OCI-LY3 (cell line): Measurements from ENCODE around the gene IGHMBP2.

ENCODE experiments used
- H2AFZ ChIP-seq: fragments of 200-600, 300-600 bp; shearing (Covaris generic); 2 replicates; pipeline ENCODE4 v1.6.0; 2014; ENCODE audit warnings: antibody characterized with exemption, low read depth, low read length
- H3K27ac ChIP-seq: fragments of 200-600, 300-600 bp; sonication (generic); 2 replicates; pipeline ENCODE4 v1.5.1; 2014; ENCODE audit warnings: mild to moderate bottlenecking, low read length, moderate library complexity, mixed read lengths
- H3K27me3 ChIP-seq: fragments of 200-600, 300-600 bp; sonication (generic); 2 replicates; pipeline ENCODE4 v1.6.1; 2014; ENCODE audit warnings: low read depth, low read length, mixed read lengths
- H3K36me3 ChIP-seq: fragments of 200-600, 300-600 bp; sonication (generic); replicated peaks from 2 replicates; pipeline ENCODE3; 2014; ENCODE audit warnings: low read depth, low read length, mixed read lengths
- H3K4me1 ChIP-seq: fragments of 300-600, 200-600 bp; sonication (generic); 2 replicates; pipeline ENCODE4 v1.6.1; 2014; ENCODE audit warnings: low read length, mixed read lengths
- H3K4me2 ChIP-seq: fragments of 200-600, 300-600 bp; sonication (generic); 2 replicates; pipeline ENCODE4 v1.6.1; 2014; ENCODE audit warnings: low read length, mixed read lengths
- H3K4me3 ChIP-seq: fragments of 300-600, 200-600 bp; sonication (generic); 2 replicates; pipeline ENCODE4 v1.5.1; 2014; ENCODE audit warnings: antibody characterized with exemption, mild to moderate bottlenecking, low read length, moderate library complexity
- H3K79me2 ChIP-seq: fragments of 300-600, 200-600 bp; shearing (Covaris generic); 2 replicates; pipeline ENCODE4 v1.6.1; 2014; ENCODE audit warnings: mild to moderate bottlenecking, low read length, mixed read lengths
- H3K9ac ChIP-seq: fragments of 300-600, 200-600 bp; shearing (Covaris generic); 2 replicates; pipeline ENCODE4 v1.6.0; 2014; ENCODE audit warnings: mild to moderate bottlenecking, low read length, moderate library complexity
- H3K9me3 ChIP-seq: fragments of 200-600, 300-600 bp; shearing (Covaris generic); 2 replicates; pipeline ENCODE4 v1.6.1; 2014; ENCODE audit warnings: low read length, mixed read lengths; ENCODE audit not compliant: insufficient read depth
- H4K20me1 ChIP-seq: fragments of 200-600, 300-600 bp; sonication (generic); 2 replicates; pipeline ENCODE4 v1.6.1; 2016; ENCODE audit warnings: low read length, mixed read lengths; ENCODE audit not compliant: insufficient read depth
- EZH2phosphoT487 ChIP-seq: fragments of 200-600 bp; shearing (Covaris generic); IDR thresholded peaks from 2 replicates; pipeline ENCODE4 v1.6.1; 2018; ENCODE audit warnings: antibody characterized with exemption, mixed run types, low read depth
- TF ChIP-seq, protein P1 (sequence below): fragments of 200-600, 300-600 bp; sonication (generic); IDR thresholded peaks from 2 replicates; pipeline ENCODE4 v1.5.1; 2014; ENCODE audit warnings: antibody characterized with exemption, low read length, low read depth

IGHMBP2 gene

DNA sequence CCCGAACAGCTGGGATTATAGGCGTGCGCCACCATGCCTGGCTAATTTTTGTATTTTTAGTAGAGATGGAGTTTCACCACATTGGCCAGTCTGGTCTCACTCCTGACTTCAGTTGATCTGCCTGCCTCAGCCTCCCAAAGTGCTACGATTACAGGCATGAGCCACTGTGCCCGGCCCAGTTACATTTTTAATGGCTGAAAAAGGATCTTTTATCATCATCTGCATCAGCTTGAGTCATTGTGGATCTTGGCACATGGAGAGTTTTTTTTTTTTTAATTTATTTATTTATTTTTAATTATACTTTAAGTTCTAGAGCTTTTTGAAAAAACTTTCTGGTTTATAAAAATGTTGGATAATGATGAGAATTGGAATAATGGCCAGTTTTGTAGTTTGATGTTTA, 8.6 kb downstream of the IGHMBP2 start:
- H3K36me3 ChIP-seq, result peaks cover 38% of the 10 kb centered on the region
- TF ChIP-seq, protein P1, sequence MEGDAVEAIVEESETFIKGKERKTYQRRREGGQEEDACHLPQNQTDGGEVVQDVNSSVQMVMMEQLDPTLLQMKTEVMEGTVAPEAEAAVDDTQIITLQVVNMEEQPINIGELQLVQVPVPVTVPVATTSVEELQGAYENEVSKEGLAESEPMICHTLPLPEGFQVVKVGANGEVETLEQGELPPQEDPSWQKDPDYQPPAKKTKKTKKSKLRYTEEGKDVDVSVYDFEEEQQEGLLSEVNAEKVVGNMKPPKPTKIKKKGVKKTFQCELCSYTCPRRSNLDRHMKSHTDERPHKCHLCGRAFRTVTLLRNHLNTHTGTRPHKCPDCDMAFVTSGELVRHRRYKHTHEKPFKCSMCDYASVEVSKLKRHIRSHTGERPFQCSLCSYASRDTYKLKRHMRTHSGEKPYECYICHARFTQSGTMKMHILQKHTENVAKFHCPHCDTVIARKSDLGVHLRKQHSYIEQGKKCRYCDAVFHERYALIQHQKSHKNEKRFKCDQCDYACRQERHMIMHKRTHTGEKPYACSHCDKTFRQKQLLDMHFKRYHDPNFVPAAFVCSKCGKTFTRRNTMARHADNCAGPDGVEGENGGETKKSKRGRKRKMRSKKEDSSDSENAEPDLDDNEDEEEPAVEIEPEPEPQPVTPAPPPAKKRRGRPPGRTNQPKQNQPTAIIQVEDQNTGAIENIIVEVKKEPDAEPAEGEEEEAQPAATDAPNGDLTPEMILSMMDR, result no peak
- no peak for TF ChIP-seq EZH2phosphoT487
- H3K27ac ChIP-seq, result no peak overlapping the region
- H3K4me1 ChIP-seq, result no peaks in the 10 kb centered on the region
- H3K27me3 ChIP-seq, result no peaks in the 10 kb centered on the region
- H3K4me2 ChIP-seq, result no peak overlapping the region
- no peaks in the 10 kb centered on the region for H3K9me3 ChIP-seq
- H4K20me1 ChIP-seq, result no peaks in the 10 kb centered on the region
- H3K4me3 ChIP-seq, result no peak overlapping the region
- no peak overlapping the region for H2AFZ ChIP-seq
- H3K9ac ChIP-seq, result no peak overlapping the region
- H3K79me2 ChIP-seq, result peaks cover 1% of the 10 kb centered on the region; the same call in 1 of the 2 replicates

GRCh38 chr11:68913188-68913587, 9.5 kb downstream of the IGHMBP2 start:
- Histone ChIP-seq H2AFZ (no peak overlapping the region), H3K27ac (no peak overlapping the region), H3K4me2 (no peak overlapping the region), H3K4me1 (no peaks in the 10 kb centered on the region), H3K9me3 (no peaks in the 10 kb centered on the region), H3K4me3 (no peak overlapping the region), H3K36me3 (peaks cover 45% of the 10 kb centered on the region), H3K79me2 (no peaks in the 10 kb centered on the region), H4K20me1 (no peaks in the 10 kb centered on the region), H3K9ac (no peak overlapping the region), H3K27me3 (no peaks in the 10 kb centered on the region)
- TF ChIP-seq EZH2phosphoT487, result no peak
- TF ChIP-seq, protein P1, result no peak

GRCh38 chr11:68914761-68915160, 11.1 kb downstream of the IGHMBP2 start:
- no peak overlapping the region for H3K4me2 ChIP-seq
- TF ChIP-seq, protein P1, result no peak
- no peak for TF ChIP-seq EZH2phosphoT487
- no peaks in the 10 kb centered on the region for H3K9me3 ChIP-seq
- peaks cover 47% of the 10 kb centered on the region for H3K36me3 ChIP-seq
- H3K4me1 ChIP-seq, result no peaks in the 10 kb centered on the region
- H2AFZ ChIP-seq, result no peak overlapping the region
- no peak overlapping the region for H3K9ac ChIP-seq
- no peak overlapping the region for H3K4me3 ChIP-seq
- H3K27me3 ChIP-seq, result no peaks in the 10 kb centered on the region
- H3K27ac ChIP-seq, result no peak overlapping the region
- H3K79me2 ChIP-seq, result no peaks in the 10 kb centered on the region
- H4K20me1 ChIP-seq, result no peaks in the 10 kb centered on the region

DNA sequence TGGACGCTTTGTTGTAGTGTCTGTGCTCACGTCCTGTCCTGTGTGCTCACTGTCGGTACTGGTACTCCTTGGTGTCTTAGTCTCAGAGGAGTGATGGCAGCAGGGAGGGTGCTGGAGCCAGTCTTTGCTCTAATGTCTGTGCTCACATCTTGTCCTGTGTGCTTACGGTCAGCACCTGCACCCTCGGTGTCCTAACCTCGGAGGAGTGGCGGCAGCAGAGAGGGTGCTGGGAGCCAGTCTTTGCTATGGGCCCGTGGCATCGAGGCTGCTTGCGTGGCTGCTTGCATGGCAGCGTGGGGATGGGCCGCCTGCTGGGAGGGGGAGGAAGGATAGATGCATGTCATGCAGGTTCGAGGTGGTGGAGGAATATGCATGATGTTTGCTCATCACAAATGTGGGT, 12.7 kb downstream of the IGHMBP2 start:
- no peaks in the 10 kb centered on the region for H3K9me3 ChIP-seq
- H3K36me3 ChIP-seq, result peaks cover 48% of the 10 kb centered on the region
- H3K9ac ChIP-seq, result no peak overlapping the region
- no peaks in the 10 kb centered on the region for H3K79me2 ChIP-seq
- TF ChIP-seq EZH2phosphoT487, result no peak
- TF ChIP-seq, protein P1, result no peak
- H3K4me1 ChIP-seq, result no peaks in the 10 kb centered on the region
- H3K4me2 ChIP-seq, result no peak overlapping the region
- H4K20me1 ChIP-seq, result no peaks in the 10 kb centered on the region
- no peak overlapping the region for H3K4me3 ChIP-seq
- H3K27ac ChIP-seq, result no peak overlapping the region
- H3K27me3 ChIP-seq, result no peaks in the 10 kb centered on the region
- H2AFZ ChIP-seq, result no peak overlapping the region
